HCT116 (cell line): Measurements from ENCODE around the gene OR2AT4. TPM values are rescaled to one million over a fixed set of nuclear protein-coding genes. Genes with fewer than 3 reads are reported as not detected.
A peak's percentile ranks its signal among the peaks of the same experiment; 100 is the strongest.

ENCODE experiments used
- ATAC-seq: fragments of 200-7000 bp; cut with Tn5 transposase; 2 replicates; pipeline ENCODE4 v1.9.1; 2020; ENCODE audit warnings: mild to moderate bottlenecking, moderate library complexity
- BruUV-seq: library from RNA; stranded (reverse); fragments of 400-500 nt; replicated peaks from 2 replicates; lab custom pipeline; 2021; lab: Mats Ljungman, UMichigan
- CTCF ChIA-PET: fragments of 300-600 bp; sonication (Branson Sonifier 250); formaldehyde crosslinking; loops from one replicate; lab custom pipeline; 2021; ENCODE audit warnings: antibody characterized with exemption; lab: Charles Lee
- POLR2A ChIA-PET: fragments of 300-600, 350-600 bp; sonication (Branson Sonifier 250); formaldehyde crosslinking; loops from one replicate; lab custom pipeline; 2021; ENCODE audit warnings: antibody characterized with exemption; lab: Charles Lee
- RAD21 ChIA-PET, 2 experiments: fragments of 300-600 bp; sonication (Branson Sonifier 250); formaldehyde crosslinking; loops; one replicate each; lab custom pipeline; 2023; ENCODE audit warnings: low total read pairs in 2 of 2; ENCODE audit not compliant: uncharacterized antibody in 2 of 2, unreplicated experiment in 2 of 2, low non-redundant PET in 1 of 2; lab: Charles Lee
- DNase-seq: peaks from one replicate; pipeline ENCODE4 v3.0.0-alpha.2; 2010; ENCODE audit warnings: low read depth, low spot score
- H2AFZ ChIP-seq: fragments of 200-600 bp; shearing (Covaris generic), sonication (generic); 2 replicates; pipeline ENCODE4 v1.6.1; 2017; ENCODE audit warnings: low read depth, mixed run types, mixed read lengths, antibody characterized with exemption, low read length; ENCODE audit not compliant: poor library complexity, severe bottlenecking
- H3K27ac ChIP-seq: 2 replicates; pipeline ENCODE4 v1.5.1; 2012; ENCODE audit warnings: low read depth, low read length
- H3K27me3 ChIP-seq: fragments of 200-600 bp; sonication (generic); 2 replicates; pipeline ENCODE4 v1.6.1; 2016; ENCODE audit warnings: mixed run types, low read length, mixed read lengths; ENCODE audit not compliant: insufficient read depth
- H3K36me3 ChIP-seq, 2 experiments: fragments of 200-500 bp in 1 of 2; fragments of 200-600 bp in 1 of 2; sonication (Bioruptor generic) in 1 of 2; sonication (generic) in 1 of 2; 2 replicates each; pipeline versions ENCODE4 v1.5.1 to v1.6.1; 2014 to 2016; ENCODE audit warnings: low read length in 2 of 2, inconsistent platforms in 1 of 2, mixed read lengths in 1 of 2, mixed run types in 1 of 2; ENCODE audit not compliant: insufficient read depth in 2 of 2, control insufficient read depth in 1 of 2
- H3K4me1 ChIP-seq, 2 experiments: fragments of 200-600 bp in 1 of 2; sonication (generic) in 1 of 2; 2 replicates each; pipeline versions ENCODE4 v1.5.1 to v1.6.1; 2012 to 2017; ENCODE audit warnings: low read length in 2 of 2, inconsistent platforms in 1 of 2, mild to moderate bottlenecking in 1 of 2, mixed read lengths in 1 of 2, mixed run types in 1 of 2, moderate library complexity in 1 of 2; ENCODE audit not compliant: insufficient read depth in 2 of 2, control insufficient read depth in 1 of 2
- H3K4me2 ChIP-seq: fragments of 200-600 bp; sonication (generic); 2 replicates; pipeline ENCODE4 v1.6.1; 2017; ENCODE audit warnings: mixed run types, low read length, mixed read lengths
- H3K4me3 ChIP-seq, 2 experiments: fragments of 200-600 bp in 1 of 2; sonication (generic) in 1 of 2; replicated peaks in 1 of 2; 2 replicates each; pipeline ENCODE4 v1.5.1; 2011 to 2016; ENCODE audit warnings: low read length in 2 of 2, control low read depth in 1 of 2, low read depth in 1 of 2, mild to moderate bottlenecking in 1 of 2, mixed read lengths in 1 of 2, mixed run types in 1 of 2
- H3K79me2 ChIP-seq: fragments of 200-600 bp; sonication (generic); 2 replicates; pipeline ENCODE4 v1.6.1; 2017; ENCODE audit warnings: mild to moderate bottlenecking, mixed run types, low read length, moderate library complexity, mixed read lengths; ENCODE audit not compliant: insufficient read depth
- H3K9ac ChIP-seq: fragments of 200-600 bp; sonication (generic); 2 replicates; pipeline ENCODE4 v1.6.1; 2016; ENCODE audit warnings: low read length, mixed read lengths
- H3K9me2 ChIP-seq: fragments of 200-600 bp; sonication (generic), shearing (Covaris generic); 2 replicates; pipeline ENCODE4 v1.6.1; 2017; ENCODE audit warnings: mixed run types, mild to moderate bottlenecking, moderate library complexity; ENCODE audit not compliant: insufficient read depth
- H3K9me3 ChIP-seq, 2 experiments: fragments of 200-500 bp in 1 of 2; fragments of 200-600 bp in 1 of 2; sonication (Bioruptor generic) in 1 of 2; sonication (generic) in 1 of 2; 2 replicates each; pipeline ENCODE4 v1.6.1; 2014 to 2017; ENCODE audit warnings: low read length in 2 of 2, mixed read lengths in 2 of 2, inconsistent platforms in 1 of 2, low read depth in 1 of 2, mild to moderate bottlenecking in 1 of 2, mixed run types in 1 of 2, moderate library complexity in 1 of 2; ENCODE audit not compliant: control insufficient read depth in 1 of 2, insufficient read depth in 1 of 2
- H4K20me1 ChIP-seq: fragments of 200-600 bp; sonication (generic), shearing (Covaris generic); 2 replicates; pipeline ENCODE4 v1.6.1; 2017; ENCODE audit warnings: mixed run types, mild to moderate bottlenecking, moderate library complexity; ENCODE audit not compliant: insufficient read depth
- JUND ChIP-seq: IDR thresholded peaks from 2 replicates; pipeline ENCODE4 v1.6.1; 2012
- RAD21 ChIP-seq: IDR thresholded peaks from 2 replicates; pipeline ENCODE4 v1.6.1; 2012; ENCODE audit warnings: low read depth, mild to moderate bottlenecking
- intact Hi-C: fragments of 100-400 bp; cut with micrococcal nuclease; formaldehyde crosslinking; loops from 2 replicates; pipeline ENCODE4 v1.10.0; 2022
- total RNA-seq: library from RNA; stranded (reverse); gene quantifications from one replicate; pipeline ENCODE4 v1.2.1, GENCODE V29; 2021; ENCODE audit not compliant: unreplicated experiment
- TF ChIP-seq, protein P1 (sequence below), 3 experiments: fragments of 200-600 bp in 1 of 3; sonication (generic) in 1 of 3; IDR thresholded peaks in 2 of 3; conservative IDR thresholded peaks in 1 of 3; 2 replicates each; pipeline ENCODE4 v1.5.1; 2012 to 2017; ENCODE audit warnings: low read depth in 2 of 3, low read length in 2 of 3, antibody characterized with exemption in 1 of 3, borderline replicate concordance in 1 of 3, control low read depth in 1 of 3, mild to moderate bottlenecking in 1 of 3, mixed read lengths in 1 of 3, mixed run types in 1 of 3, moderate library complexity in 1 of 3; ENCODE audit not compliant: insufficient read depth in 1 of 3

The OR2AT4 gene
- total RNA-seq, 1 experiment from 2014 or later: not detected

DNA sequence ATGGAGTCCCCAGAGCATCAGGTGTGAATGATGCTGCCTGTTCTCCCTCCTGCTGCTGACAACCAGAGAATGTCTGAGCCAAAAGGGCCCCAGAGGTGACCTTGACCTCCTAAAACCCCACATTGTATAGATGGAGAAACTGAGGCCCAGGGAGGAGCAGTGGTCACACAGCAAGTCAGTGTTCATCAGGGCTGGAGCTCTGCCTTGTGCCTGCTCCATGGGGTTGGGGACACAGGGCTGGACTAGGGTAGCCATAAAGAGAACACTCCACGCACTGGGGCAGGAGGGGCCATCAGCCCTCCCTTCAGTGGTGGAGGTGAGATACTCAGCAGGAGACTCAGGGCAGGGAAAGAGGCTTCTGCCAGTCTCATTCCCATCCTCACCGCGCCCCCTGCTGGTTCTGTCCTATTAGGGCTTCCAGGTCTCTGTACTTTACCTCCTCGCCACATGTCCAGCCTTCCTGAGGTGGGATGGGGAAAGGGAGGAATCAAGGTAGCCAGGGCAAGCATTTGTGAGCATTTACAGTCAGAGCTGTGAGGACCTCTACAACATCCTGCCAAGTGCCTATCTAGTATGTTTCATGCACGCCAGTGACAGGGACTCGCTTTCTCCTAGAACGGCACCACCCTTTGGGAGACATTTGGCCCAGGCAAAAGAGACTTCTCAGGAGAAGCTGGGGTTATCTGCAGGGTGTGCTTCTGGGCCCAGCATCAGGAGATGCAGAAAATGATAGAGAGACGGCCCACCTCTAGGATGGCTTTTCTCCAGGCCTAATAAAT lies 64.7 kb downstream of the OR2AT4 start:
- intact Hi-C loops: loop anchor here (2.0 kb wide), 1 partner anchor 103 kb away; no protein-coding TSS in a partner anchor
- CTCF ChIA-PET: interaction anchor here (0.7 to 3.5 kb wide), 10 partner anchors 9 to 217 kb away, joined by 3 to 17 read pairs (median 4); partner anchors contain the start of gene NEU3
- H3K36me3 ChIP-seq: no peaks in the 10 kb centered on the region
- no peaks in the 10 kb centered on the region for H3K27me3 ChIP-seq
- no TSS peak for BruUV-seq
- no peaks in the 10 kb centered on the region for H3K9me3 ChIP-seq
- no peak overlapping the region for H3K9ac ChIP-seq
- peaks cover 17 to 29% of the 10 kb centered on the region in 2 experiments for H3K4me1 ChIP-seq
- no peak overlapping the region for H2AFZ ChIP-seq
- no peak overlapping the region for H3K27ac ChIP-seq
- TF ChIP-seq RAD21: peak; percentile 72
- TF ChIP-seq, protein P1, sequence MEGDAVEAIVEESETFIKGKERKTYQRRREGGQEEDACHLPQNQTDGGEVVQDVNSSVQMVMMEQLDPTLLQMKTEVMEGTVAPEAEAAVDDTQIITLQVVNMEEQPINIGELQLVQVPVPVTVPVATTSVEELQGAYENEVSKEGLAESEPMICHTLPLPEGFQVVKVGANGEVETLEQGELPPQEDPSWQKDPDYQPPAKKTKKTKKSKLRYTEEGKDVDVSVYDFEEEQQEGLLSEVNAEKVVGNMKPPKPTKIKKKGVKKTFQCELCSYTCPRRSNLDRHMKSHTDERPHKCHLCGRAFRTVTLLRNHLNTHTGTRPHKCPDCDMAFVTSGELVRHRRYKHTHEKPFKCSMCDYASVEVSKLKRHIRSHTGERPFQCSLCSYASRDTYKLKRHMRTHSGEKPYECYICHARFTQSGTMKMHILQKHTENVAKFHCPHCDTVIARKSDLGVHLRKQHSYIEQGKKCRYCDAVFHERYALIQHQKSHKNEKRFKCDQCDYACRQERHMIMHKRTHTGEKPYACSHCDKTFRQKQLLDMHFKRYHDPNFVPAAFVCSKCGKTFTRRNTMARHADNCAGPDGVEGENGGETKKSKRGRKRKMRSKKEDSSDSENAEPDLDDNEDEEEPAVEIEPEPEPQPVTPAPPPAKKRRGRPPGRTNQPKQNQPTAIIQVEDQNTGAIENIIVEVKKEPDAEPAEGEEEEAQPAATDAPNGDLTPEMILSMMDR (IDR thresholded peaks at IDR 0.05 in 2 of 3, conservative IDR thresholded peaks at IDR 0.05 in 1 of 3; ENCODE audit: borderline replicate concordance in 1 of 3, insufficient read depth in 1 of 3, low read depth in 2 of 3, low read length in 2 of 3): peak; percentile 76 to 92 (median 81); a peak in 5 of 6 replicates
- no peak for TF ChIP-seq JUND
- ATAC-seq (peak; percentile 79), DNase-seq (peak; percentile 52)
- H4K20me1 ChIP-seq: no peaks in the 10 kb centered on the region
- RAD21 ChIA-PET: no interaction called here
- H3K4me2 ChIP-seq: peak overlapping the region; percentile 52
- H3K79me2 ChIP-seq: no peaks in the 10 kb centered on the region
- no peak overlapping the region for H3K4me3 ChIP-seq
- no peaks in the 10 kb centered on the region for H3K9me2 ChIP-seq
- POLR2A ChIA-PET: no interaction called here

Other genes with a start within 250 kb of the OR2AT4 start
- 17.3 TPM for gene XRRA1, start 147.8 kb downstream of the OR2AT4 start, total RNA-seq
- gene SPCS2, start 147.6 kb downstream of the OR2AT4 start, total RNA-seq: 133 TPM
- gene NEU3, start 107.9 kb downstream of the OR2AT4 start, total RNA-seq: 12.5 TPM
- gene SLCO2B1, start 54.2 kb upstream of the OR2AT4 start, total RNA-seq: 0.81 TPM
- 0.12 TPM for gene TPBGL, start 143.9 kb upstream of the OR2AT4 start, total RNA-seq